HG02970 (cell line): ENCODE measurements around the gene L3MBTL4.
"Not testable (repeated sequence)": the region's sequence is repeated elsewhere in the genome, so short reads cannot be mapped to it uniquely, and the experiment has no call there.

Source experiments
- ATAC-seq: cut with Tn5 transposase; IDR thresholded peaks from one replicate; pipeline ENCODE4 v1.9.1; 2021; ENCODE audit warnings: mild to moderate bottlenecking, moderate library complexity, moderate number of reproducible peaks; ENCODE audit not compliant: unreplicated experiment, low FRiP score

Gene L3MBTL4

GRCh38 chr18:6259324-6259723, 155.4 kb downstream of the L3MBTL4 start:
- ATAC-seq, result not testable (repeated sequence)

- ATAC-seq, result no peak
These were observed 156.8 kb downstream of the L3MBTL4 start for GRCh38 chr18:6257950-6258349.

- no peak for ATAC-seq
These were observed 158.2 kb downstream of the L3MBTL4 start for GRCh38 chr18:6256521-6256920.

- no peak for ATAC-seq
These were observed 158.8 kb downstream of the L3MBTL4 start for GRCh38 chr18:6255886-6256285.

GRCh38 chr18:6255116-6255705, 159.5 kb downstream of the L3MBTL4 start:
- ATAC-seq, result no peak

GRCh38 chr18:6254456-6254855, 160.3 kb downstream of the L3MBTL4 start:
- no peak for ATAC-seq

- no peak for ATAC-seq
These were observed 163.6 kb downstream of the L3MBTL4 start for GRCh38 chr18:6251084-6251483.

GRCh38 chr18:6249788-6250187, 164.9 kb downstream of the L3MBTL4 start:
- no peak for ATAC-seq

- no peak for ATAC-seq
These were observed 165.5 kb downstream of the L3MBTL4 start for GRCh38 chr18:6249170-6249569.

- ATAC-seq, result no peak
These were observed 166.7 kb downstream of the L3MBTL4 start for GRCh38 chr18:6248017-6248416.

GRCh38 chr18:6242004-6242403, 172.7 kb downstream of the L3MBTL4 start:
- no peak for ATAC-seq

- no peak for ATAC-seq
These were observed 175.0 kb downstream of the L3MBTL4 start for GRCh38 chr18:6239716-6240115.

GRCh38 chr18:6236258-6236657, 178.5 kb downstream of the L3MBTL4 start:
- ATAC-seq, result no peak

- ATAC-seq, result no peak
These were observed 192.4 kb downstream of the L3MBTL4 start for GRCh38 chr18:6222271-6222670.

- no peak for ATAC-seq
These were observed 193.1 kb downstream of the L3MBTL4 start for GRCh38 chr18:6221602-6222014.

- ATAC-seq, result no peak
These were observed 194.6 kb downstream of the L3MBTL4 start for GRCh38 chr18:6220129-6220528.

- no peak for ATAC-seq
These were observed 195.5 kb downstream of the L3MBTL4 start for GRCh38 chr18:6219116-6219717.

GRCh38 chr18:6215888-6216287, 198.8 kb downstream of the L3MBTL4 start:
- ATAC-seq, result no peak

- ATAC-seq, result no peak
These were observed 203.6 kb downstream of the L3MBTL4 start for GRCh38 chr18:6211174-6211504.

GRCh38 chr18:6210349-6211173, 204.2 kb downstream of the L3MBTL4 start:
- no peak for ATAC-seq

GRCh38 chr18:6207941-6208340, 206.8 kb downstream of the L3MBTL4 start:
- no peak for ATAC-seq

GRCh38 chr18:6207116-6207515, 207.6 kb downstream of the L3MBTL4 start:
- no peak for ATAC-seq
